ENCODE measurements around the gene MEGF6.

The MEGF6 gene

GRCh38 chr1:3540876-3541275 is 70.4 kb downstream of the MEGF6 start:
- no peak for DNase-seq (ENCODE audit: low read depth)

DNA sequence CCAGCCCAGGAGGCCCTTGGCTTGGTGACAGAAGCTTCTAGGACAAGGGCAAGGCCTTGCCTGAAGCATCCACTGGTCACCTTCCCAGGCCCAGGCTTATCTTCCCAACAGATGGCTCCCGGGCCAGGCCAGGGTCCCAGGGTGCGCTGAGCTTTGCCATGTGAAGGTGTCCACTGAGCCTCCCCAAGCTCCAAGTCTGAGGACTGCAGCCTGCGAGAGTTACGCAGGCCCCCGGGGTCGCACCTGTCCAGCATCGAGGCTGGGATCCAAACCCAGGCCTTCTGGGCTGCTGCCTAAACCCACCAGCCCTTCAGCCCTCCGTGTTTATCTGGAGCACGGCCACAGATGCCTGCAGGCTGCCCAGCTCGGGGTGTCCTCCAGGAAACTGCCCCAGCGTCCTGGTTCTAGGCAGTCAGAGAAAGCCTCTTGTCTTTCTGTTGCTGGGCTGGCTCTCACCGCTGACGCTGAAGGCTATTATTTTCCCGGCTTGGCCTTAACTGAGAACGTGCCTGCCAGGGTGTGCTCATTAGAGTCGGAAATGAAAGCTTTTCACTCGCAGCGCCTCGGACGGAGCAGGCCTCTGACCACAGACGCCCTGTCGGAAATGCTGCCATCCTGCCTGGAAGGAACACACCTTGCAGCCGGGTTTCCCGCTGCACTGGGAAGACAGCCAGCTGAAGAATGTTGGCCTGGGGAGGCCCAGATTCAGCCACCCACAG is 71.4 kb downstream of the MEGF6 start:
- no peak for DNase-seq (ENCODE audit: low read depth)

GRCh38 chr1:3537359-3537758 is 73.9 kb downstream of the MEGF6 start:
- no peak for DNase-seq (ENCODE audit: low read depth)

DNA sequence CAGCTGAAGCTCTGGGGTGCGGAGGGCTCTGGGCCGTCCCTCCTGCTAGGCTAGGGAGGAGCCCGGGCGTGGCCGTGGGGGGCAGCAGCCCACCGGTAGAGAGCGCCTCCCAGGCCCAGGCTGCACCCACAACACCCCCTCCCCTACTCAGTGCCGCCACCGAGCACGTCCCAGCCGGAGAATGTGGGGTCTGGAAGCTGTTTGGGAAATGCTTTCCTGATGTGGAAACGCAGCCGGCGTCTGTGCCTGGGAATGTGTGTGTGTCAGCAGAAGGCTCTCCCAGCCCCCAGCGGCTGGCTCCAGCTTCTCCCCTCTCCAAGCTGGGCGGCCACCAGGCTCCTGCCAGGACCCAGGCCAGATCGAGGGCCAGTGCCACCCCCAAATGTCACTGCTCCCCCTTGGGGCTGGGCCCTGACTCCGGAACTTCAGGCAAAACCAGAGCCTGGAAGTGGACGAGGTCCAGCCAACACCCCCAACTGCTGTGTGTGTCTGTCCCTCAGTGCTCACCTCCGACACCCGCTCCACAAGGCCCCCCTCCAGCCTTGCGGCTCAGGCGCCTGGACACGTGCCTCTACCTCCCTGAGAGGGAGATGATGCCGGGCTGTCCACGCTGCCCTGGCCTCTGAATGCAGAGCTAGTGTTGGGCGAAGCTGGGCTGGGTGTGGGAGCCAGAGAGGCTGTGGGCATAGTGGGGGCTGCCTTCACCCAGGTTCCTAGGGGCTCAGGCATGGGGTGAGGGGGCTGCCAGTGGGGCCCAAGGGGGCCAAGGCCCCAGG is 74.7 kb downstream of the MEGF6 start:
- no peak for DNase-seq (ENCODE audit: low read depth)

- DNase-seq (ENCODE audit: low read depth): no peak
These were observed 75.6 kb downstream of the MEGF6 start for GRCh38 chr1:3535732-3536131.

- DNase-seq (ENCODE audit: low read depth): no peak
These were observed 76.3 kb downstream of the MEGF6 start for GRCh38 chr1:3534803-3535637.

GRCh38 chr1:3533067-3534048 is 78.0 kb downstream of the MEGF6 start:
- DNase-seq (ENCODE audit: low read depth): no peak

- no peak for DNase-seq (ENCODE audit: low read depth)
These were observed 79.4 kb downstream of the MEGF6 start for GRCh38 chr1:3531928-3532327.

GRCh38 chr1:3530926-3531818 is 80.1 kb downstream of the MEGF6 start:
- peak; percentile 27 for DNase-seq (ENCODE audit: low read depth)

DNA sequence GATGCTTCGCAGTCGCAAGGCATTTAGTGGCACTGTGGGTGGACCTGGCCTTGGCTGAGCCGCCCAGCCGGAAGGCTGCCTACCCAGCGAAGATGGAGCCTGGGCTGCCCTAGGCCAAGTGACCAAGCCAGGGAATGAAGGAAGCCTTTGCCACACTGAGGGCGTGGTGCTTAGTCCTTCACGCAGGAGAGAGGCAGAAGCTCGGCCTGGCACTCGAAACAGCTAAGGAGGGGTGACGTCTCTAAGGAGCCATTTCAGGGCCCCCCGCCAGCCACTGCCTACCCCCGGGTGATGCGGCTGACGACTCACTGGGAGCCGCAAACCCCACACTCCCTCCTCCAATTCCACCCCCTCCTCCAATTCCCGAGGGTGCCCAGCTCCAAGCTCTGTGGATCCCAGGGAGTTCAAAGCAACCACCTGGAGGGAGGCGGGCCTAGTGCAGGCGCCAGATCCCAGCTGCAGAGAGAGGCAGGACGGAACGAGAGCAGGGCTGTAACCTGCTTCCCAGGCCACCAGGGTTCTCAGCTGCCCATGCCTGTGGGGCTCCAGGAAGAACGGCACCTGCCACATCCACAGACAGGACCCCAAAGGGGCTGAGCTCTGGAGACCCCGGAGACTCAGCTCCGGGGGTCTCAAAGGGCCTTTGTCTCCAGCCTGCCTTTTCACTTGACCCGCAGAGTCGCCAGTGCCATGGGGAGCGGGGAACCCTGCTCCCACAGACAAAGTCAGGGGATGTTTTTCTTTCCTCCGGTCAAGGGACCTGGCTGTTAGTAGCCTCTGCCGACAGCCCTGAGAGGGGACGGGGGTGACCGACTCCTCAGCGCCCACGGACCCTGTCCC is 81.0 kb downstream of the MEGF6 start:
- DNase-seq (ENCODE audit: low read depth): no peak

DNA sequence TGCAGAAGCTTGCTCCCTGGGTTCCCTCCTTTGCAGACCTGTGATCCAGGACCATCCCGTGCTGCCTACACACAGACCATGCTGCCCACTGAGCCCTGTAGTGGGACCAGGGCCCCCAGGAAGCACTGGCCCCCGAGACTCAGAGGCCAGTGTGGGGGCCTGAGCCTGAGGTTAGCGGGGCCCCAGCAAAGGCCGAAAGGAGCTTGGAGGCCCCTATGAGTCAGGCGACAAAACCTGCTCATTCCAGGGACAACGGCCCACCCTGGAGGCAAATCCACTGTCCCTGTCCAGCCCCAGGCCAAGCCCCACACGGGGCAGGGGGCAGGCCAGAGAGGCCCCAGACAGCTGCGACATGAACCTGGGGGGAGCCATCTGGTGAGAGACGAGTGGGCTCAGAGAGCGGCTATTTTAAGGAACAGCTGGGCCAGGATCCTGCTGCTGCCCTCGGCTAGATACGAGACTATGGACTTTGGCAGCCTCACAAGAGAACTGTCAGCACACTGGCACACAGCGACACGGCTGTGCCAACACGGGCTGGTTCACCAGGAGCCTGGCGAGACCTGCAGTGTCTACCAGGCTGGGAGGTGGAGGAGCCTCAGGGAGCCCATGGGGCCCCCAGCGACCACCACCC is 82.1 kb downstream of the MEGF6 start:
- DNase-seq (ENCODE audit: low read depth): peak; percentile 7

- DNase-seq (ENCODE audit: low read depth): no peak
These were observed 83.5 kb downstream of the MEGF6 start for GRCh38 chr1:3527774-3528173.

- no peak for DNase-seq (ENCODE audit: low read depth)
These were observed 85.5 kb downstream of the MEGF6 start for GRCh38 chr1:3525551-3526482.

DNA sequence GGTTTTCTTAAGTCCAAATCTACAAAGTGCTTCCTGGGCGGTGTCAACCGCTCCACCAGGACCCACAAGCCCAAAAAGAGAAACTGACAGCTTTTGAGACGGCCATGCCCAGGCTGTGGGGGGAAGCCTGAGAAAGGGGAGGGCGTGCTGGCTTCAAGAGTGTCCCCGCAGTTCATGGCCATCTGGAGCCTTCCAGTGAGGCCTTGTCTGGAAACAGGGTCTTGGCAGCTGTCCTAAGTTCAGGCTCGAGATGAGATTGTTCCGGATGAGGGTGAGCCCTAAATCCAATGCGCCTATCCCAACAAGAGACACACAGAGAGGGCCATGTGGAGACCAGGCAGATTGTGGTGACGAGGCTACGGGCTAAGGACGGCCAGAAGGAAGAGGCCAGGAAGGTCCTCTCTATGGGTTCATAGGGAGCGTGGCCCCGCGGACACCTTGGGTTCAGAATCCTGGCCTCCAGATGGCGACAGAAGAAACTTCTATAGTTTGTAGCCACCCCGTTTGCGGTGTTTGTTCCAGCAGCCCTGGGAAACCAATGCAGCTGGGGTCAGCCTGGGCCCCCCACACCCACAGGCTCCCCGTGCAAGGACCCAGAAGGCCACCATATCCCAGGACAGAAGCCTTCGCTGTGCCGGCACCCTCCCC is 86.6 kb downstream of the MEGF6 start:
- DNase-seq (ENCODE audit: low read depth): no peak

GRCh38 chr1:3523980-3524379 is 87.3 kb downstream of the MEGF6 start:
- DNase-seq (ENCODE audit: low read depth): no peak

- DNase-seq (ENCODE audit: low read depth): peak; percentile 89
These were observed 88.6 kb downstream of the MEGF6 start for GRCh38 chr1:3522564-3523265.

DNA sequence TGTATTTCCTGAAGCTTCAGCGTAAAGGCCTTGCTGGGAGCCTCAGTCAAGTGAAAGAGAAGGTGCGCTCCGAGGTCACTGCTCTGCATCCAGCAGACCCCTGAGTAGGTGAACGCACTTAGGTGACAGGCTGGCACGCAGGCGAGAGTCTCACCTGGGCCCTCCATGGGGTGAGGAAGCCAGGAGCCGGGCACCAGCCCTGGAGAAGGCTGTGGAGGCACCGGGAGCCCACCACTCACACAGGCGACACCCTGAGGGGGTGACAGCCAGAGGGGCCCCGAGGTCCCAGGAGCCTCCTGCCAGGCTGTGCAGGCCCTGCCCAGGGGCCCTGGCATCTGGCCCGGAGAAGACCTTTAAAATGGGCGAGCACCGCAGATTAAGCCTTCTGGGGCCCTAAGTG is 89.2 kb downstream of the MEGF6 start:
- no peak for DNase-seq (ENCODE audit: low read depth)

All from fibroblast of gingiva (primary cell).